ENCODE data around the gene ACTRT1.

The ACTRT1 gene

DNA sequence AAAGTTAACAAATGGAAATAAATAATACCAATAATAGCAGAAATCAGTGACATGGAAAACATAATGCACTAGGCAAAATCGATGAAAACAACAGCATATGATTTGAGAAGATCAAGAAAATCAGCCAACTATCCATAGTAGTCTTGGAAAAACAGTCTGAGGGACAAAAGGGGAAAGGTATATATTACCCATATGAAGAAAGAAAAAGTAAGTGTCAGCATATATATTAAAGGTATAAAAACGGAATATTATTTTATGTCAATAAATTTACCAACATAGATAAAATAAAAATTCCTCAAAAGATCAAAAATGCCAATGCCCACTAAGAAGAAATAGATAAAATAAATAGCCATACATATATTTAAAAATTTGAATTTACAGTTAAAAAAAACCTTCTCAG lies 33.0 kb downstream of the ACTRT1 start:
- H3K4me3 ChIP-seq (replicated peaks; ENCODE audit: low read depth, low read length), result no peak overlapping the region
- TF ChIP-seq CTCF (IDR thresholded peaks at IDR 0.05; ENCODE audit: low read length, missing control alignments), result no peak
- DNase-seq (ENCODE audit: low read depth), result no peak

- DNase-seq (ENCODE audit: low read depth), result no peak
Measured at GRCh38 chrX:128012015-128012414, 40.2 kb downstream of the ACTRT1 start.

DNA sequence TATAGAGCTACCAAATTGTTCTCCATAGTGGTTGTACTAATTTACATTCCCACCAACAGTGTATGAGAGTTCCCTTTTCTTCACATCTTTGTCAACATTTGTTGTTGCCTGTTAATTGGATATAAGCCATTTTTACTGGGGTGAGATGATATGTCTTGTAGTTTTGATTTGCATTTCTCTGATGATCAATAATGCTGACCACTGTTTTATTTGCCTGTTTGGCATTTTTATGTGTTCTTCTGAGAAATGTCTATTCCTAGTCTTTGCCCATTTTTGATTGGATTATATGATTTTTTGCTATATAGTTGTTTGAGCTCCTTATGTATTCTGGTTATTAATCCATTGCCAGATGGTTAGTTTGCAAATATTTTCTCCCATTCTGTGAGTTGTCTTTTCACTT lies 44.3 kb downstream of the ACTRT1 start:
- DNase-seq (ENCODE audit: low read depth), result no peak
- TF ChIP-seq CTCF (IDR thresholded peaks at IDR 0.05; ENCODE audit: low read length, missing control alignments), result no peak
- H3K4me3 ChIP-seq (replicated peaks; ENCODE audit: low read depth, low read length), result no peak overlapping the region

More at GRCh38 chrX:128012015-128012414, 40.2 kb downstream of the ACTRT1 start:
- no peak for TF ChIP-seq CTCF (IDR thresholded peaks at IDR 0.05; ENCODE audit: low read length, missing control alignments)
- H3K4me3 ChIP-seq (replicated peaks; ENCODE audit: low read depth, low read length), result no peak overlapping the region
